ENCODE measurements around the gene NHERF2. TPM values are rescaled to one million over a fixed set of nuclear protein-coding genes. Genes with fewer than 3 reads are reported as not detected.

The NHERF2 gene
- polyA plus RNA-seq, 10 donors: 28.3 to 62.6 (median 36.9) TPM

DNA sequence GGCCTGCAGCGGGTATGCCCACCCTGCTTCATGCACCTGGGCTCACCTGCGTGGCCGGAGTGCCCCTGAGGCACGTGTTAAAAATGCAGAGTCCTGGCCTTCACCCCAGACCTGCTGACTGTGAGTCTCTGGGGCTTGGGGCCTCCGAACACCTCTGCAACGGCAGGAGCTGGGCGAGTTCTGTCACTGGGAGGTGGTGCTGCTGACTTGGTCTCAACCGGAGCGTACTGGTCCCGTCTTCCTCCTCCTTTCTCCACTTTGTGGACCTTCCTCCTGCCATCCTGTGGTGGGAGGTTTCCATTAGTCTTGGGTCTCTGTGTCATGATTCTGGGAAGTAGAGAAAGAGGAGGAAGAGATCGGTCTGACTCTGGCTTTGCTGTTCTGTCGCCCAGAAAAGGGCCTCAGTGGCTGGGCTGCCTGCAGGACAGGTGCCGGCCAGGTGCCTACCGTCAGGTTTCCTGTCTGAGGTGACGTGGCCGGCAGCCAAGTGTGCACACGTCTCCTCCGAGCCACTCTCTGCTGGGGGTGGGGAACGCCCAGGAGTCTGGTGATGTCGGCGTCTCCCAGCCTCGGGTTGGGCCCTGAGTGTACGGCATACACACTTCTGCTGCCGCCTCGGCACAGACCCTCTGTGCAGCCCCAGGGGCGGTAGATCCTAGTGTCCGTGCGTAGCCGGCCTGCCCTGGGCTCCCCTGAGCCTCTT is 28.0 kb downstream of the NHERF2 start:
- no peak for DNase-seq

DNA sequence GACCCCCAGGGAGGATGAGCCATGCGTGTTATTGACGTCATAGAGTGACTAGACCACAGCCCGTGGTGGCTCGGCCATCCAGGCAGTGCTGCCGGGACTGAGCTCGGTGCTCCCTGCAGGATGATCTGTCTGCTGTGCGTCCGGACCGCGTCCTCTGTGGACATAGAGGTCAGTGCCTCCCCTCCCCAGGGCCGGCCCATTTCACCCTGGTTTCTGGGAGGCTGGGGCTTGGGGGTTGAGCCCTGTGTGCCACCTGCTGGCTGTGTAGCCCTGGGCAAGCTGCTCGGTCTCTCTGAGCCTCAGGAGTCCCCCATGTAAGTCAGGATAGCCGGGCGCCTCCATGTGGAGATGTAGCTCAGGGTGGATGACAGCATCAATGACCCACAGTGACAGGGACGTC is 29.4 kb downstream of the NHERF2 start:
- DNase-seq: no peak

DNA sequence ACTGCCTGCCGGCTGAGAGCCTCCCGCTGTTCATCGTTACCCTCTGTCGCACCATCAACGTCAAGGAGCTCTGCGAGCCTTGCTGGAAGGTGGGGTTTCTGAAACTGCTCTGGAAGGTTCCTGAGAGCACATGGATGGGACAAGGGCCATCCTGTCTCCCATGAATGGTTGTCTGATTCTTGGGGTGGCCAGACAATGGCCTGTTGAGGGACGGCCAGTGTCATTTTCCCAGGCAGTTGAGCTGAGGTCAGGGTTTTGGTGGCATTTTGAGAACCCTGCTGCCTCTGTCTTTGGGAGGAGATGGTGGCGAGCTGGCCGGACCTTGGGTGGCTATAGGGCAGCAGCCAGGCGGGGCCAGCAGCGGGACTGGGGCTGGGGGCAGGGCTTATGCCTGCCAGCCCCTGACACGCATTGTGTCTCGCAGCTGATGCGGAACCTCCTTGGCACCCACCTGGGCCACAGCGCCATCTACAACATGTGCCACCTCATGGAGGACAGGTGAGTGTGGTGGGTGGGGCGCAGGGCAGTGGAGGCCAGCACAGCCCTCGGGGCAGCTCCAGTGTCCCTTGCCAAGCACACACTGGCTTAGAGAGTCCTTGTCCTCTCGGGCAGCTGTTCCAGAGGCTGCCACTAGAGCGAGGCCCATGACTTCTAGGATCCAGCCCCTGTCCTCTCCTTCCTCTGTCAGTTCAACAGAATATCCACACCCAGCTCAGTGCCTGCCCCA is 30.1 kb downstream of the NHERF2 start:
- DNase-seq: no peak

DNA sequence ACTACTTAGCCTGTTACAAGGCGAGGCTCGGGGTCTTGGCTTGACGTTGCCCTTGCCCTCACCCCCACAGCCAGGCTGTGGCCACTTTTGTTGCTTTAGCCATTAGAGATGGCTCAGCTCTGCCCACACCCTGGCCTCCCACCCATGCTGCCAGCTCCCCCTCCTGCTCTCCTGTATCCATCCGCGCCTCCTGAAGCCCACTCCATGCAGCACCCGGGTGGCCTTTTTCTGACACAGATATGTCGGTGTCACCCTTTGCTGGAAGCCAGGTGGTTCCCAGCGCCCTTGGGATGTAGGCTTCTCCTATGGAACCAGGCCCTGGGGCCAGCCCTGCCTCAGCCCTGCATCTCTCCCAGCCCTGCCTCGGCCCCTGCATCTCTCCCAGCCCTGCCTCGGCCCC is 30.7 kb downstream of the NHERF2 start:
- no peak for DNase-seq

DNA sequence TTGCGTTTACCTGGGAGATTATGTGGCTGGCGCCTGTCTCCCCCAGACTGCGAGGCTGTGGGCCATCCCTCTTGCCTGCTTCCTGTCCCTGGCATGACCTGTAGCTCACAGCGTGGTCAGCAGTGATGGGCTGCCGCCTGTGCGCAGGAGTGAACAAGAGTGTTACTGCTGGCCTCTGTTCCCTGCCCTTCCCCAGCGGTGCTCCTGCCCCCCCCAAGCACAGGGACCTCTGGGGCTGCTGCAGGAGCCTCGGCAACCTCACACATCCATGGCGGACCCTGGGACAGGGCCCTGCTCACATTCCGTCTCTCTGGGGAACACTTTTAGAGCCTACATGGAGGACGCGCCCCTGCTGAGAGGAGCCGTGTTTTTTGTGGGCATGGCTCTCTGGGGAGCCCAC is 31.7 kb downstream of the NHERF2 start:
- no peak for DNase-seq

DNA sequence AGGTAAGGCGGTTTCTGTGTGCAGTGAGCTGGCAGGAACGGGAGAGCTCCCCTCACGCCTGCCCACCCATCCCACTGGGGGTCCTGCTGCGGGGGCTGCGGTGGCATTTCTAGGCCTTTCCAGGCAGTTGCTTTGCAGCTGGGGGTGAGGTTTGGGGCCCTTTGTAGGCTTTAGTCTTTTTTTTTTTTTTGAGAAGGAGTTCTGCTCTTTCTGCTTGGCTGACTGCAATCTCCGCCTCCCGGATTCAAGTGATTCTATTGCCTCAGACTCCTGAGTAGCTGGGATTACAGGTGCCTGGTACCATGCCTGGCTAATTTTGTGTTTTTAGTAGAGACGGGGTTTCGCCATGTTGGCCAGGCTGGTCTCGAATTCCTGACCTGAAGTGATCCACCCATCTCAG is 32.2 kb downstream of the NHERF2 start:
- no peak for DNase-seq

DNA sequence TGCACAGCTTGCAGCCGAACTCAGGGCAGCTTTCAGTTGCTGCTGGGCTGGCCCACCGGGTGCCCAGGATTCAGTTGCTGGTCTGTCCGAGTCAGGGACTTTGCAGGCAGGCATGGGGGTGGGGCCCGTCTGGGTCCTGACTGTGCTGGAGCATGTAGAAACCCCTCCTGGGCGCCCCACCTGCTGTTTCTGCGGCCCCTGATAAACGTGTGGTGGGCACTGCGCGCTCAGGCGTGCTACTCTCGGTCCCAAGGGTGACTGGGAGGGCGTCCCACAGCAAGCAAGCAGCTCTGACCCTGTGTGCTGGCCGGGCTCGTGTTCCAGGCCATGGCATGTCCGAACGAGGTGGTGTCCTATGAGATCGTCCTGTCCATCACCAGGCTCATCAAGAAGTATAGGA is 33.6 kb downstream of the NHERF2 start:
- DNase-seq: no peak

DNA sequence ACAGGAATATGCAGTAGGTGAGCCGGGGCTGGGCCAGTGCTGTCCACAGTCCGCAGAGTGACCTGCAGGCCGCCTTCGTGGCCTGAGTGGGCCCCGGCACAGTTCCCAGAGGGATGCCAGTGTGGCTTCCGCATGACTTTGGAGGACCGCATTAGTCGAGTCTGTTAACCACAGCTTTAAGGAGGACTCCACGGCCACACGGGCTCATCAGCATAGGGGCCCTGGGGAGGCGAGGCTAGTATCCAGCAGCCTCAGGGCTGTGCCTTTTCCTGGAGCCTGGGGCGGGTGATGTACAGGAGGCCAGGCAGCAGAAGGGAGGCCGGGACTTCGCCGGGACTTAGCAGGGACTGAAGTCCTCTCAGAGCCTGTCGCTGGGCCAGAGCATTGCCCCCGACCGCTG is 34.3 kb downstream of the NHERF2 start:
- DNase-seq: no peak

DNA sequence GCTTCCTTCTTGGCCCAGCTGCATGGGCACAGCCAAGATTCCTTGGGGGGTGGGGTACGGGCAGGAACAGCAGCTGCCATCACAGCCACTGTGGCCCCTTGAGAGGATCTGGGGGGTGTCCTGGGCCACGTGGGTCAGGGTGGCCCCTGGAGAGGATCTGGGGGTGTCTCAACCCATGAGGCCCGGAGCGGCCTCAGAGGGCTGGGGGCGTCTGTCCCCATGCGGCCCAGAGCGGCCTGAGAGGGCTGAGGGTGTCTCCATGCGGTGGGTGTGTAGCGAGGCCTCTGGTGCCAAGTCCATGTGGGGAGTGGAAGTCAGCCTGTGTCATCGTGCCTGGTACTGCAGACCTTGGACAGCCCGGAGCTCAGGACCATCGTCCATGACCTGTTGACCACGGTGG is 34.8 kb downstream of the NHERF2 start:
- no peak for DNase-seq

DNA sequence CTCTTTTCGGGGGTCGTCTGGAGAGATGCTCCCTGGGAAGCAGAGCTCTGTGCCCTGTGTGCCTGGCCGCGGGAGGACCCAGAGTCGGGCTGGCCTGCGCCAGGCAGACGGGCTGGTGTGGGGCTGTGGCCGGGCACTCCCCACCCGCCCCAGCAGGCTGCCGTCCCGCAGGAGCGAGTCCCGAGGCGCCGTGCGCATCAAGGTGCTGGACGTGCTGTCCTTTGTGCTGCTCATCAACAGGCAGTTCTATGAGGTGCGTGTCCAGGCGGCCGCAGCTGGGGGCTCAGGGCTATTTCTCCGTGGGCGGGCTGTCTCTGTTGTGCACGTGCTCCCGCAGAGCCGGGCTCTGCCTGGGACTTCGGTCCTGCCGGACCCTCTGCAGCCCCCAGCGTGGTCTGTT is 36.1 kb downstream of the NHERF2 start:
- DNase-seq: no peak

DNA sequence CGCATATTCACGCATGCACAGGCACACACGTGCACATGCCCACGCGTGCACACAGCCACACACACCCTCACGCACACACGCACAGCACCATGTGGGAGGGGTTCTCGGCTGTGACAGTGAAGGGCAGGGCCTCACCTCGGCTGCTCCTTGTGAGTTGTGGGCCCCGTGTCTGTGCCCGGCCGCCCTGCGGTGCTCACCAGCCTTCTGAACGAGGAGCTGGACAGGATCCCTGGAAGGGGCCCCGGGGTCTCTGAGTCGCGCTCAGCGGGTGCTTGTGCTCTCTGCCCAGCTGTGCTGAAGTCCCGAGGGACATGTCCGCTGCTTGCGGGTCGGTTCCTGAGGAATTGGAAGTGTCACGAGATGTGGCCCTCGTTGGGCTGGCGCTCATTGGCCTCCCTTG is 37.2 kb downstream of the NHERF2 start:
- no peak for DNase-seq

DNA sequence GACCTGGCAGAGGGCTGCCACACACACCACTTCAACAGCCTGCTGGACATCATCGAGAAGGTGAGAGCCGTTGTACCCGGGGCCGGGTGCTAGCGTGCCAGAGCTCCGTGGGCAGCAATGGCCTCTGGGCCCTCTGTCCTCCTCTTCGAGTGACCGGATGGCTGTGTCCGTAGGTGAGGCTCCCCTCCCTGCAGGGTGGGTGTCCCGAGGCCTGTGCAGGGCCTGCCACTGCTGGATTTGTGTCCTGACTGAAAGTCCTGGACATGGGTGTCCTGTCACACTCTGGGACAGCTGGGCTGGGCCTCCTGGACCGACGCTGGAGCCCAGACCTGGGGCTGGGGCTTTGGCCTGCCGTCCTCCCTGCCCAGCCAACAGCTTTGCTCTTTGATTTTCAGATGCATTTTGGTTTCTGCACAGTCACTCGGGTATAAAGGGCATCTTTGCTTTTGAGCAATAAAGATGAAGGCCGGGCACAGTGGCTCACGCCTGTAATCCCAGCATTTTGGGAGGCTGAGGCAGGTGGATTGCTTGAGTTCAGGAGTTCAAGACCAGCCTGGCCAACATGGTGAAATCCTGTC is 37.8 kb downstream of the NHERF2 start:
- no peak for DNase-seq

DNA sequence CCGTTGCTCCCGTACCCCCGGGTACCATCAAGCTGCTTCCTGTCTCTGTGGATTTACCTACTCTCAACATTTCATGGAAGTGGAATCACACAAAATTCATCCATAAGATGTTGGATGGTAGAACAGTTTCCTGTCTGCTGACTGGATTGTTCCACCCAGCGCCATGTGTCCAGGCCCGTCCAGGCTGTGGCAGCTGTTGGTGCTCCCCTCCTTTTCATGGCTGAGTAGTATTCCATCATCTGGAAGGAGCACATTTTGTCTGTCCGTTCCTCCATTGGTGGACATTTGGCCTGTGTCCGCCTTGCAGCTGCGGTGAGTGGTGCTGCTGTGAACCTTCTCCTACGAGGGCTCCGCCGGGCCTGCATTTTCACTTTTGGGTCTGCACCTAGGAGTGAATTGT is 39.4 kb downstream of the NHERF2 start:
- no peak for DNase-seq

DNA sequence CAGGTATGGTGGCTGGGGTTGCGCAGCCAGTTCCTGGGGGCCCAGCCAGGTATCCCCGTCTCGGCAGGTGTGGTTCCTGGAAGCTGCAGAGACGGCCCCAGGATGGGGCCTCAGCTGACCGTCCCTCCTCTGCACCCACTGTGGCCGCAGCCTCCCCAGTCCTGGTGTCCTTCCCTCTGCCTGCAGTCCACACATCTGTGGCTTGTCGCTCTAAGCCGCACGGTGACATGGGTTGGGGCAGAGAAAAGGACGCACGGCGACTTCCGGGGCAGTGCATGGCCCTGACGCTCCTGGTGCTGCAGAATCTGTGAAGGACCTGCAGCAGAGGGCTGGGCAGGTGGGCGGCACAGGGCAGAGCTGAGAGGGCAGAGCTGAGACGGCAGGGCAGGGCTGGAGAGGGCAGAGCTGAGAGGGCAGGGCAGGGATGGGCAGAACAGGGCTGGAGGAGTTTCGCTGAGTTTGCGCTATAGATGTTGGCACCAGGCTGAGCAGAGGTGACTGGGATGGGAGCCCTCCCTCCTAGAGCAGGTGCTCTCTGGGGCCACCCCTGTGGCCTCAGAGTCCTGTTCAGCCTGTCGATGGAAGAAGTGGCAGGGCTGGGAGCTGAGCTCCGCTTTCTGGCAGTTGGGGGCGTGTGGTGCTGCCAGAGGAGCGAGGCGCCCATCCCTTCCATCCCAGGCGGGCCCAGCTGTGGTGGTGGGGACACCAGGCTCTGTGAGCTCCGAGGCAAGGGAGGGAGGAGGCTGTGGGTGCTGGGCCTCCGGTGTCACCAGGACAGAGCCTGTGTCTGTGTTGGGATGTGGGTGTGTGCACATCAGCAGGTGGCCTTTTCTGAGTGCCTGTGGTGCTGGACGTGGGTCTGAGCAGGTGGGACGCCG is 44.1 kb downstream of the NHERF2 start:
- DNase-seq: no peak

DNA sequence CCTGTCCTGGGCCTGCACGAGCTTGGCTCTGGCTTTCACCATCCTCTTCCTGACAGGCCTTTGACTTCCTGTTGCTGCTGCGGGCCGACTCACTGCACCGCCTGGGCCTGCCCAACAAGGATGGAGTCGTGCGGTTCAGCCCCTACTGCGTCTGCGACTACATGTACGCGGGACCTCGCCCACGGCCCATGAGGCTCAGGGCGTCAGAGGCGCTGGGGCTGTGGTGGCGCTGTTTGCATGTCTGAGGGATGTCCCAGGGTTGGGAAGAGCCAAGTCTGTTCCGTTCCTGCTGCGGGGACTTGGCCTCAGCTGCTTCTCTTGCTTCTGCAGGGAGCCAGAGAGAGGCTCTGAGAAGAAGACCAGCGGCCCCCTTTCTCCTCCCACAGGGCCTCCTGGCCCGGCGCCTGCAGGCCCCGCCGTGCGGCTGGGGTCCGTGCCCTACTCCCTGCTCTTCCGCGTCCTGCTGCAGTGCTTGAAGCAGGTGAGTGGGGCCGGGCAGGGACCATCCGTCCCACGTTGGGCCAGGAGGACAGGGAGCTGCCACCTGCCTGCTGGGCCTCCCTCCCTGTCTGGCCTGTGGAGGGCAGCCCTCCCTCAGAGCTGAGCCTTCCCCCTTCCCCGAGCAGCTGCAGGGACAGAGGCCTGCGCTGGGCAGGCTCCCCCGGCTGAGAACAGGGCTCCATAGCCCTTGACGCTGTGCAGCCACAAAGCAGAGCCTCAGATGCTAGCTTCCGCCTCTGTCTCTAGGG is 44.9 kb downstream of the NHERF2 start:
- DNase-seq: peak in 1 of 3 donors; percentile 64

DNA sequence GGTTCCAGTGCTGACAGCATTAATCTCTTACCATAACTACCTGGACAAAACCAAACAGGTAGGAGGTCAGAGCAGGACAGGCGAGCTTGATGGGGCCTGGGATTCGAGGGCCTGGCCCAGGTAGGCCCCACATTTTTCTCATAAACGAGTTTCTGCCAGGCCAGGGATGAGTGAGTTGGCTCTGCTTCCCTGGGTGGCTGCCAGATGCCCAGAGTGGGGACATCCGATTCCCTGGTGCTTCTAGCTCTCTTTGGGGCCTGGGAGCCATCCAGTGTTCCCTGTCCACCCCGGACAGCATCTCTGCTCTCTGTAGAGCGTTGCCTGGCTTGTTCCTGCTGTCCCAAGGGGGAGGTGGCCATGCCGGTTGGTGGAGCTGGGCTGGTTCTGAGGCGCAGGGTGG is 46.2 kb downstream of the NHERF2 start:
- DNase-seq: no peak

DNA sequence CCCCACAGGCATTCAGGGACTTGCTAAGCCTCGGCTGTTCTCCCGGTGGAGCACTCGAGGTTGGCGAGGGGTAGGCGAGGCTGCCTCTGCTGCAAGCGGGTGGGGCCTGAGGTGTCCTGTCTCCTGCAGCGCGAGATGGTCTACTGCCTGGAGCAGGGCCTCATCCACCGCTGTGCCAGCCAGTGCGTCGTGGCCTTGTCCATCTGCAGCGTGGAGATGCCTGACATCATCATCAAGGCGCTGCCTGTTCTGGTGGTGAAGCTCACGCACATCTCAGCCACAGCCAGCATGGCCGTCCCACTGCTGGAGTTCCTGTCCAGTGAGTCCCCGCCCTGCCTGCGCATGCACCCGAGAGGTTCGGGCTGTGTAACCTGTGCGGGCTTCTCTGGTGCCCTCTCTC is 47.4 kb downstream of the NHERF2 start:
- DNase-seq: no peak

DNA sequence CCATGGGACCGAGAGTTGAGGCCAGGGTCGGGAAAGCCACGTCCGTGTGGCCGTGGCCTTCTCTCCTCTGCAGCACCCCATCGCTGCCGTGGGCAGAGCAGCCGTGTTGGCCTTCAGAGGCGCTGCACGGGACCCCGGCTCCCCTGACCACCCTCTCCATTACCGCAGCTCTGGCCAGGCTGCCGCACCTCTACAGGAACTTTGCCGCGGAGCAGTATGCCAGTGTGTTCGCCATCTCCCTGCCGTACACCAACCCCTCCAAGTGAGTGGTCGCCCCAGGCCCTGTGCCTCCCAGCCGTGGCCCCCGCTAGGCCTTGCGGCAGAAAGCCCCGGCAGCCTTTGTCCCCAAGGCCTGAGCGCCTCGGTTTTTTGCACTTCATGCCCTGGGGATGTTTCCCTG is 48.9 kb downstream of the NHERF2 start:
- no peak for DNase-seq

DNA sequence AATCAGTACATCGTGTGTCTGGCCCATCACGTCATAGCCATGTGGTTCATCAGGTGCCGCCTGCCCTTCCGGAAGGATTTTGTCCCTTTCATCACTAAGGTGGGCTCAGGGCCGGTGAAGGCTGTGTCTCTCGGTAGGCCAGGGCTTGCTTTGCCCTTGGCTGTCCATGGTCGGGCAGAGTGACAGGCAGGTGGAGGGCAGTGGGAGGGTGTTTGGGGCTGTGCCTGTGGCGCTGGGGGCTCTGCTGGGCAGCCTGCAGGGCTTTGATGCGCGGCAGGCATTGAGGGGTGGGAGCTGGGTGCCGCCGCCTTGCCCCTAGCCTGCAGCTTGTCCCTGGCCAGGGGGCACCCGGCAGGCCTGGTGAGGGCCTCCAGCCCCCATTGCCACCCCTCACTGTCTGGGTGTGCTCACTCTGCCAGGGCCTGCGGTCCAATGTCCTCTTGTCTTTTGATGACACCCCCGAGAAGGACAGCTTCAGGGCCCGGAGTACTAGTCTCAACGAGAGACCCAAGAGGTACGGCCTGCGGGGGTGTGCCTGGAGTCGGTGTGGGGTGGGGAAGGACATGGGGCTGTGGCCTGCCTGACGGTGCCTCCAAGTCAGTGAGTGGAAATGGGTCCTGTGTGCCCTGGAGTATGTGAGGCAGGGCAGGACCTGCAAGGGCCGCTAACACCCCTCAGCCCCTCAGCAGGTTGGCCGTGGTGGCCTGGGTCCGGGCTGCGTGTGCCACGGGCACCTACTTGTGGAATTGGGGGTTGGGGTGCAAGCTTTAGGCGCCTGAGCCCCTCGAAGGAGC is 49.6 kb downstream of the NHERF2 start:
- DNase-seq: no peak

DNA sequence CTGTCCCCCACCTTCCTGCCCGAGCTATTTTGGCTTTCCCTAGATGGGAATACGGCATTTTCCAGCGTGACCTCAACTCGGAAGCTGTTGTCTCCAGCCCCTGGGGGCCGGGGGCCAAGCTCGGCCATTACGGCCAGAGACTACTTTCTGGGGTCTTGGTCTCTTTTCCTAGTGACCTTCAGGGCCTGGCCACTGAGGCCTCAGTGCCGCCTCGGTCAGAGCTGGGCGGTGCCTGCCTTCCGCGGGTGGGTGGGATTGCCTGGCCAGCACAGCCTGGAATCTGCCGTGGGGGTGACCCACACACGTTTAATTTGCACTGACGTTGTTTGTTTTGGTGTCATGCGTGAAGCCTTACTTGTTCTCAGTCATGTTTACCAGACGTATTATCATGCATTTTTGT is 50.3 kb downstream of the NHERF2 start:
- DNase-seq: no peak

DNA sequence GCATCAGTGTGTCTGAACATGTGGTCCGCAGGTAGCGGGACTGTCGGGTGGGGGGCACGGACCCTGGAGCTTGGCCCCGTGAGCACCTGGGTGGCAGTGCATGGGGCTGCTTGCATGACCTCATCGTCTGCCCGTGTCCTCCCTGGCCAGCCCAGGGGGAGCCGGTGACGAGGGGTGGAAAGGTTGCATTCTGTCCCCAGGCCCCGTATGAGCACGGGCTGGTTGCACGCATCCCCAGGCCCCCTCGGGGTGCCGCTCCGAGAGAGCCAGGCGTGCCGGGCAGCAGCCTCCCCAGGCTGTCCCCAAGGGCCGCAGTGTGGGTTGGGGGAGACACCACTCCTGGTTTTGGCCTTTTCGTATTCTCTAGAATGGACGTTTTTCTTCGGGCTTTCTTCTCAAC is 51.0 kb downstream of the NHERF2 start:
- no peak for DNase-seq

All from muscle of back (tissue), 11 donors.